Activated CD4-positive, alpha-beta T cell treated with anti-CD3 and anti-CD28 coated beads for 48 hours (primary cell): ENCODE measurements around the gene INPPL1.

Experiments
- DNase-seq: peaks from one replicate; pipeline ENCODE4 v3.0.0-alpha.2; 2020

The INPPL1 gene

DNA sequence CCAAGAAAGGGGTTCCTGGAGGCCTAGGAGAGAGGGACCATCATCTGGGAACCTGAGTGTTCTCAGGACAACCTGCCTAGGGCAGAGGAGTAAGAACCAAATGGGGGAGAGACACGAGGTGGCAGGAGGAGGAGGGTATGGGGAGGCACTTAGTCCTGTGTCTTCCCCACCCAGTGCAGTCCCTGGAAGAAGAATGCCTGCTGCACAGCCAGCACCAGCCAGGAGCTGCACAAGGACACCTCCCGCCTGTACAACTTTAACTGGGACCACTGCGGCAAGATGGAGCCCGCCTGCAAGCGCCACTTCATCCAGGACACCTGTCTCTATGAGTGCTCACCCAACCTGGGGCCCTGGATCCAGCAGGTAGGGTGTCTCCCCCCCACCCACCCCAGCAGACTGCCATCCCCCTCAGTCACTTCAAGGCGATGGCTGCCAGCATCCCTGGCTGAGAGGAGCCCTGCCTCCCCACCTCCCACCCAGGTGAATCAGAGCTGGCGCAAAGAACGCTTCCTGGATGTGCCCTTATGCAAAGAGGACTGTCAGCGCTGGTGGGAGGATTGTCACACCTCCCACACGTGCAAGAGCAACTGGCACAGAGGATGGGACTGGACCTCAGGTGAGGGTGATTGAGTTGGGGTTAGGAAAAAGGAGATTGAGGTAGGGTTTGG is 3.7 kb upstream of the INPPL1 start:
- DNase-seq, result no peak

DNA sequence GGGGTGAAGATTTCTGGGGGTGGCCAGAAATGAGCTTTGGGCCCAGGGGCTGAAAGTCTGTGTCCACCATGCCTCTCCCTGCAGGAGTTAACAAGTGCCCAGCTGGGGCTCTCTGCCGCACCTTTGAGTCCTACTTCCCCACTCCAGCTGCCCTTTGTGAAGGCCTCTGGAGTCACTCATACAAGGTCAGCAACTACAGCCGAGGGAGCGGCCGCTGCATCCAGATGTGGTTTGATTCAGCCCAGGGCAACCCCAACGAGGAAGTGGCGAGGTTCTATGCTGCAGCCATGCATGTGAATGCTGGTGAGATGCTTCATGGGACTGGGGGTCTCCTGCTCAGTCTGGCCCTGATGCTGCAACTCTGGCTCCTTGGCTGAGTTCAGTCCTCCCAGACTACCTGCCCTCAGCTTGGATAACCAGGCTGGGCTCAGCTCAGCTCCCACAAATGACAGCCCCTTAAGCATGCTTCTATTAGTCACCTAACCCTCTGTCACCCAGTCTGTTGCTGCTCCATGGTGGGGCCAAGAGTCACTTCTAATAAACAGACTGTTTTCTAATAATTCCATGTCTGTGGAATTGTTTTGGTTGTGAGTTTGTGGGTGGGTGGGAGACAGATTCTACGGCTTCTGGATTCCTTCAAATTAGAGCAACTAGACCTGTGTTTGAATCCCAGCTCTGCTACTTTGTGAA is 3.0 kb upstream of the INPPL1 start:
- DNase-seq, result no peak

DNA sequence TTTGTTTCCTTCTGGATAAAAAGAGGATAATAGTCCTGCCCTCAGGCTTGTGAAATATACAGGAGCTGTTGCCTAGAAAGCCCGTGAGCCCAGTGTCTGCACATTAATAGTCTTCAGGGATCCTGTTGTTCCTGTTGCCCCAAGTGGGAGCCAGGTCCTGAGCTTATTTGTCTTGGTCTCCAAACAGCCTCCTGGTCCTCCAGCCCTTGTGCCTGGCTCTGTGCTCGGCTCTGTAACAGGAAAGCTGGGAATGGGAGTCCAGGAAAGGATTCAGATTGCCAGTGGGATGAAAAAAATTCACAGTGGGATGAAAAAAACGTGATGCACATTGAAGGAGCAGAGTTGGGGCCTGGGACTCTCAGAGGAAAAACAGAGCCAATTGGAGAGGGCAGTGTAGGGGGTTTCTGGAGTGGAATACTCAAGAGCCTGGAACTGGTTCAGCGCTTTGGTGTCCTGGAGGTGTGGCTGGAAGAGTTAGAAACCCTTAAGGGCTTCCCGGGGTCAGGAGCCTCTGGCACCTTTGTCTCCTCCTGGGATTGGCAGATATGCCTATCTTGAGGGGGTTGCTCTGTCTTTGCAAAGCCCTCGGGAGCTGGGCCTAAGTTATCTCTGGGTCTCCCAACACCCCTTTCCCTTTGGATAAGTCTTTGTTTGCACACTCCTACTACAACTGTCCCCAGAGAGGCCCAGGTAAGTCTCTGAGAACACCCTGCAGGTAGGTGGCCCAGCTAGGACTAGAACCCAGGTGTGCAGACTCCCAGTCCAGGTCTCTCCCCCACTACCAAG is 2.3 kb upstream of the INPPL1 start:
- no peak for DNase-seq

DNA sequence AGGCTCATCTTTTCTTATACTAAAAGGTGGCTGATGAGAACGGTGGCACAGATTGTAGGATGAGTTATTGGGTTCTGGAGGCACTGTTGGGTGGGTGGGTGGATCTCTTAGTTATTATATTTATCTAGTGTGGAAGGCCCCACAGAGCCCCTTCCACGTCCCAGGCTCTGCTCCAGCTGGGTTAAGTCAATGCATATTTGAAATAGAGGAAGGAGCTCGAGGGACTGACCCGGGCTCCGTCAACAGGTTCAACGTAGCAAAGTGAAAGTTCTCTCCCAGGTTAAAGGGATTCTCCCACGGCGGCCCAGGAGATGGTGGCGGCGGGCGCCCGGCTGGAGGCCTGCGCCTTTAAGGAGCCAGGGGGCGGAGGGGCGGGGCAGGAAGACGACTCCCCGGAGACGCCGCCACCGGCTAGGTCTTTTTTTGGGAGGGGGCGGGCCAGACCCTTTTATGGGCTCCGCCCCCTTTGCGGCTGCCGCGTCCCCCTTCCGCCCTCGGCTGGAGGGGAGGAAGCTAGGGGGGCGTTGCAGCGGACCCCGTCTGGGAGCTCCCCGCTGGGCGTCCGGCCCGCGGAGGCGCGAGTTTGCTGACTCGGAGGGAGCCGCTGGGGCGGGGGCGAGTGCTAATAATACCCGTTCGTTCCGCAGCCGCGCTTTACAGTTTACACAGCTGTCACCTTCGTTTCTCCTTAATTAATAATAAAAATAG is 1.5 kb upstream of the INPPL1 start:
- peak; percentile 95 for DNase-seq

DNA sequence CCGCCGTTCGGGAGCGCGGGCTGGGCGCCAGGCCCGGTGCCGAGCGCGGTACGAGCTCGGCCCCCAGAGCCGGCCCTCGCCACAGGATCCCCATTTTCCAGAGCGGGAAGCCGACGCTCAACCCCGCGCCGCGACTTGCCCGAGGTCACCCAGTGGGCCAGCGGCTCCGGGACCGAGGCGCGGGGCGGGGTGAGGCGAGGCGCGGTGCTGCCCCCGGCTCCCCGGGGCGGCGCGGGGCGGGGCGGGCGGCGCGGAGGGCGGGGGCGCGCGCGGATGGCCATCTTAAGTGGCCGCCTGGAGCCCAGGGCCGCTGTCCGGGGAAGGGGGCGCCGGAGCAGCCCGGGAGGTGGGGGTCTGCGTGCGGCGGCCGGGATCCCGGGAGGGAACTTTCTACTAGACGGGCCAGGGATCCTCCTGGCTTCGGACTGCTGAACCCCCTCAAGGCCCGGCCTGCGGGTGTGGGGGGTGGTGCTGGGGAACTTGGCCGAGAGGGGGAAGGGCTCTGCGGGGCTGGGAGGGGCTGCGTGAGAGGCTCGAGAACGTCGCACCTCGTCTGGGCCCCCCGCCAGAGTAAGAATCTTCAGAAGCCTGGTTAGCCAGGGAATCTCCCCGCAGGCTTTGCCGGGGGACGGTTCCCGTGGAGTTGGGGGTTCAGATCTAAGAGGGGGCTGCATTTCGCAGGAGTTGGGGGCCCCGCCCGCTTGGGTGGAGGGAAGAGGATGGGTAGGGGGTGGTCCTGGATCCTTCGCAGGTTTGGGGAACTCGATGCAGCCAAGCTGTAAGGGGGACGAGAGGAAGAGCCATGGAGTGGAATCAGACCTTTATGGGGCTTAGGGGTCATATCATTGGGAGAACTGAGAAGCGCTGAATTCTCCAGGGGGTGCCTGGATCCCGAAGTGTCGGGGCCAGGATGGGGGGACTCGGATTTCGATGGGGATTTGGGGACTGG is 678 bp upstream of the INPPL1 start:
- peak; percentile 68 for DNase-seq

DNA sequence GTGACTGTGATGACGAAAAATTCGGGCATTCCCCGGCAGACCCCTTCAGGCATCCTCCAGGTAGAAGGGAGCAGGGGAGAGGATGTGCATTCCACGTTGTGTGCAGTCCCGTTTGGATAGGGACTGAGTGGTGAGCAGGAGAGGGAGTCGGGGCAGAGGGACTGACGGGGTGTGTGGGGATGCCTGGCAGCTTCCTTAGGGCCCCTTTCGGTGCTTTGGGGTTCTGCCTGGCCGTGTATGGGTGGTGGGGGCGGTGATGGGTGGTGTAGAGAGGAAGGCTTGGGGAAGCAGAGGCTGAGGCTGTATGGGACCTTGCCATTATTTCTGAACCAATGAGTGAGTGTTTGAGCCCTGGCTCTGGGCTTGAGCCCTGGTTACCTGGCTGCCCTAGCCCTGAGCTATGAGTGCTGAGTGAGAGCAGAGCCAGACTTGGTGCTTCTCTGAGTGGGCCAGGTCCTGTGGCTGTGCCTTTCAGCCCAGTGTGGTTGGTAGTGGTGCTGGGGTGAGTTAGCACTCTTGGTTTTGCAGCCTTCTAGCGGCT is 914 bp downstream of the INPPL1 start:
- DNase-seq, result peak; percentile 54

DNA sequence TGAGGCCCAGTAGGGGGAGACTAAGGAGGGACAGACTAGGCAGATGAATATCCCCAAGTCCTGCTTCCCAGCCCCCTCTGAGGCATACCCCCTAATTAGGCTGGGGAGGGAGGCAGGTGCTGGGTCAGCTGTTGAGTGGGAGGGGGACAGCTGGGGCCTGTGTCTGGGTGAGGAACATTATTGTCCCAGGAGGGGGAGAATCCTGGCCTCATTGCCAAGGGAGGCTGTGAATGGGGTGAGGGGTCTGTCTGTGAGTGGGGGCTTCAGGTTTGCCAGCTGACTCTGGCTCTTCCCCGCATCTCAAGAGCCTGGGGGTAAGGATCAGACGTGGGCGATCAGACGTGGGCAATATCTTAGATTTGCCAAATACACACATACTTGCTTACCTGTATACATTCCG is 2.1 kb downstream of the INPPL1 start:
- no peak for DNase-seq

DNA sequence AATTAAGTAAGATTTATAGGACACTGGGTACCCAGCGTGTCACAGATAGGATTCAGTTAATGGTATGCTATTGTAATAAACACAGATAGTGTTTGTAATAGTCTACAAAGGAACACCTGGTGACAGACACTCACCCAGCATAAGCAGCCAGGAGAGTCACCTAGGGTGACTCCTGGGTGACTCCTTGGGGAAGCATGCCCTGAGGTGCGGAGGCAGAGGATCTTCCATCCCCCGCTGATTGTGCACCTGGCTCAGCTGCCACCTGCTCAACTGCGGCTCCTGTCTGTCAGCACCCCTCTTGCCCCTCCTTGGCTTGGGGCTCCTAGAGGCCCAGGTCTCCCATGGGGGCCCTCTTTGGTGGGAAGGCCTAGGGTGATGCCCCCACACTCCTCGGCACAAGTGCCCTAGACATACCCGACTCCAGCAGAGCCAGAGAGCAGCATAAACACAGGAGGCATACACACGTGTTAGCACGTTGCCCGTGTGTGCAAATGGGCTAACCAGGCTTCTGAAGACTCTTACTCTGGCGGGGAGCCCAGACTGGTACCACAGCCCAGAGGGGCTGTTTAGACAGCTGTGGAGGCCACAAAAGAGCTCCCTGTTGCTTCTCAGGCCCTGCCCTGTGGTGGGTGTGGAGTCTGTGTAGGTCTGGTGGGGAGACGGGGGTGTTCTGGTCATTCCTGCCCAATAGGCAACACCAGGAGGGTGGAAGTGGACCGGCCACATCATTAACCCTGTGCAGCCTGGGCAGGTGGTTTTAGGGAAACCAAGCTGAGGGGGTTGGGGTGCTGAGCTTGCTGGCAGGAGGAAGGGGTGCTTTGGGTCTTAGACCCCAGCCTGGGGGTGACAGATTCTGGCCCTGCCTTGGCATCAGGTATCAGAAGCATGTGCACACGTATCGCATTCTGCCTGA is 3.0 kb downstream of the INPPL1 start:
- no peak for DNase-seq

DNA sequence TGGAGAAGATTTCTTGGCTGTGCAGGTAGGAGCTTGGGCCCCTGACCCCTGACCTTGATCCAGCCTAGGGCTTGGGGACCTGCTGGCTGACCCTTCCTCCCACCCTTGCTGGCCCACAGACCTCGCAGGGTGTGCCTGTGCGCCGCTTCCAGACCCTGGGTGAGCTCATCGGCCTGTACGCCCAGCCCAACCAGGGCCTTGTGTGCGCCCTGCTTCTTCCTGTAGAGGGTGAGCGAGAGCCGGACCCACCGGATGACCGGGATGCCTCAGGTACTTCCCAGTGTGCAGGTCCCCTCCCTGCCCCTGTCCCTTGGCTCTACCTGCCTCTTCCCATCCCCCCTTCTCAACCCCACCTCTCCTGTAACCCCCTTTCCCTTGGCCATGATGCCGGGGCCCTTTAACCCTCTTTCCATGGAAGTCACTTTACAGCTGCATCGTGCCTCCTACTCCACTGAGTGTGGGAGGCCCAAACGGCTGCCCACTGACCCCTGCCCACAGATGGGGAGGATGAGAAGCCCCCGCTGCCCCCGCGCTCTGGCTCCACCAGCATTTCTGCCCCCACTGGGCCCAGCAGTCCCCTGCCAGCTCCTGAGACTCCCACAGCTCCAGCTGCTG is 3.8 kb downstream of the INPPL1 start:
- no peak for DNase-seq

DNA sequence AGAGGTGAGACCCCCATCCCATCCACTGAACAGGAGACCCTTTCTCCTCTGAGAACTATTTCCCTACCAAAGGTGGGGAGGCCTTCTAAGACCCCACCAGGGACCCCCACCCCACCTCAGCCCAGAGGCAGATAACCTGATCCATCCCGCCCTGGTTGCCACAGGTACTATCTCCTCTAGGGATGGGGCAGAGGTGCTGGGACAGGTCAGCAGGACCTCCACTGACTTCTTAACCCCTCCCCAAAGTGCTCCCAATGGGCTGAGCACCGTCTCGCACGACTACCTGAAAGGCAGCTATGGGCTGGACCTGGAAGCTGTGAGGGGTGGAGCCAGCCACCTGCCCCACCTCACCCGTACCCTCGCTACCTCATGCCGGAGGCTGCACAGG is 4.3 kb downstream of the INPPL1 start:
- no peak for DNase-seq

DNA sequence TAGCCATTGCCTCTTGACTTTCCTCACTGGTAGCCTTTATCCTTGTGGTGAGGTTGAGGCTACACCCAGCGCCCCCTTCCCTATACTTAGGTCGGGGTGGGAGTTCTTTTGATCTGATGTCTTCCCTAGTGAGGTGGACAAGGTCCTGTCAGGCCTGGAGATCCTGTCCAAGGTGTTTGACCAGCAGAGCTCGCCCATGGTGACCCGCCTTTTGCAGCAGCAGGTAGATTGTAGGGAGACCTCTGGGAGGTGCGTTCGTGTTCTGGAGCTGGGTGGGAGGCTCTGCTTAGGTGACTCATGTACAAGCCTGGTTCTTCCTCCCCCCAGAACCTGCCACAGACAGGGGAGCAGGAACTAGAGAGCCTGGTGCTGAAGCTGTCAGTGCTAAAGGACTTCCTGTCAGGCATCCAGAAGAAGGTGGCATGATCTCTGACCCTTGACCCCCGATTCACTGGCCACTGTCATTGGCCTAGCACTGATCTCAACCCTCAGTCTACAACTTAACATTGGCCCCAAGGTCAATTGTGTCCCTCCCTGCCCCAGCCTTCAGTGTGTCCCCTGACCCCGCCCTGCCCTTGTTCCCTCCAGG is 4.9 kb downstream of the INPPL1 start:
- DNase-seq, result no peak

DNA sequence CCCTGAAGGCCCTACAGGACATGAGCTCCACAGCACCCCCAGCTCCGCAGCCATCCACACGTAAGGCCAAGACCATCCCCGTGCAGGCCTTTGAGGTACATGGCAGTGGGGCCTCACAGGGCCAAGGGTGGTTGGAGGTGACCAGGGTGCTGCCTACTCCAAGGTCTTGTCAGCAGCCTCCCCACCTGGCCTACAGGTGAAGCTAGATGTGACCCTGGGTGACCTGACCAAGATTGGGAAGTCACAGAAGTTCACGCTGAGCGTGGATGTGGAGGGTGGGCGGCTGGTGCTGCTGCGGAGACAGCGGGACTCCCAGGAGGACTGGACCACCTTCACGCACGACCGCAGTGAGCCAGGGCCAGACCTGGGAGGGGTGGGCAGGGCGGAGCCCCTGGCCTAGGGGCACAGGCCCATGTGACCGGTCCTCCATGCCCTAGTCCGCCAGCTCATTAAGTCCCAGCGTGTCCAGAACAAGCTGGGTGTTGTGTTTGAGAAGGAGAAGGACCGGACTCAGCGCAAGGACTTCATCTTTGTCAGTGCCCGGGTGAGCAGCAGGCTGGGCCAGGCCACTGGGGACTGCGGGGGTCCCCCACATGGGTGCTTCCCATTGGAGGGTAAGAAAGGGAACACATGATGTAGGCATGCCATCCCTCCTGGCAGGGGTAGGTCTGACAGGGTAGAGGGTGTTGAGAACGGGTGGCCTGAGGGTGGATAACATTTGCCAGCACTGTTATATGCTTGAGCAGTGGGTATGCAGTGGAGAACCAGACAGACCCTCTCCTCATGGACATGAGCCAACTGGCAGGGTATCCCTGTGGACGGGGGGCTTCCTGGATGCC is 5.6 kb downstream of the INPPL1 start:
- DNase-seq, result no peak

DNA sequence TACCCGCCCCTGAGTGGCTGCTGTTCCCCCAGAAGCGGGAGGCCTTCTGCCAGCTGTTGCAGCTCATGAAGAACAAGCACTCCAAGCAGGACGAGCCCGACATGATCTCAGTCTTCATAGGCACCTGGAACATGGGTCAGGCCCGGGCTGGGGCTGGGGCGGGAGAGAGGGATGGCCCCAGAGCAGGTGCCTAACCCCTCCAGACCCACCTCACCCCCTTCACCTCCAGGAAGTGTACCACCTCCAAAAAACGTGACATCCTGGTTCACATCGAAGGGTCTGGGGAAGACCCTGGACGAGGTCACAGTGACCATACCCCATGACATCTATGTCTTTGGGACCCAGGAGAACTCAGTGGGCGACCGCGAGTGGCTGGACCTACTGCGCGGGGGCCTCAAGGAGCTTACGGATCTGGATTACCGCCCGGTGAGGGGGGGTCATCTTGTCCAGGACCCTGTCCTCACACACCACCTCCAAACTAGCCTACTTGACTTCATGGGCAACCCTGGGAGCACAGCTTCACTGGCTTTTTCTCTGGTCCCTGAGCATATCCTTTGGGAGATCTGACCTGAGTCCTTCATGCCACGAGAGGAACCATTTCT is 6.3 kb downstream of the INPPL1 start:
- no peak for DNase-seq

DNA sequence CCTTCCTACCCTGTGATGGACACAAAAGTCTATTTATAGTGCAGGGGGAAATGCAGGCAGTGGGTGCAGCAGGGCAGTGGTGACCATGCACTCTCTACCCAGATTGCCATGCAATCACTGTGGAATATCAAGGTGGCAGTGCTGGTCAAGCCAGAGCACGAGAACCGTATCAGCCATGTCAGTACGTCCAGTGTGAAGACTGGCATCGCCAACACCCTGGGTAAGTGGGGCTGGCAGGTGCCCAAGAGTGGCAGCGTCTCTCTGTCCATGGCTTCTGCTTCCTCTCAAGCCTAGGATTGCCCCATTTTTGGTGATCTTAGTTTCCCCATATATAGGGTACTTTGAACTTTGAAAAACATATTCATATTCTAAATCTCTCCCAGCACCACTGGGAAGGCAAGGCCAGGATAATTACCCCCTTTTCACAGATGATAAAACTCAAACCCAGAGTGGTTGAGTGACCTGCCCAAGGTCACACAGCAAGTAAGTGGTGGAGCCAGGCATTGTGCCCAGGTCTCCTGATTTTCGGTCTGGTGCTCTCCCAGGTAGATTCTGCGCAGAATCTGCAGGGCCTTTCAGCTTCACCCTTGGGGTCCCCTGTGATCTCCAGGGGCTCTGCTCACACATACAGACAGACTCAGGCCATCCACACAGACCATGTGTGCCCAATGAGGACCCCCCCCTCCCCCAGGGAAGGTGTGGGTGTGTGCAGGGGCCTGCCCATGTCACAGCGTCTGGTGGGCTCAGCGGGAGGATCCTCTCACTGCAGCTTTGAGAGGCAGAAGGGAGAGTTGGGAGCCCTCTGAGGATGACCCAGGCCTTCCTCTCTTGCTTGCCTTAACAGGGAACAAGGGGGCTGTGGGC is 7.1 kb downstream of the INPPL1 start:
- no peak for DNase-seq

DNA sequence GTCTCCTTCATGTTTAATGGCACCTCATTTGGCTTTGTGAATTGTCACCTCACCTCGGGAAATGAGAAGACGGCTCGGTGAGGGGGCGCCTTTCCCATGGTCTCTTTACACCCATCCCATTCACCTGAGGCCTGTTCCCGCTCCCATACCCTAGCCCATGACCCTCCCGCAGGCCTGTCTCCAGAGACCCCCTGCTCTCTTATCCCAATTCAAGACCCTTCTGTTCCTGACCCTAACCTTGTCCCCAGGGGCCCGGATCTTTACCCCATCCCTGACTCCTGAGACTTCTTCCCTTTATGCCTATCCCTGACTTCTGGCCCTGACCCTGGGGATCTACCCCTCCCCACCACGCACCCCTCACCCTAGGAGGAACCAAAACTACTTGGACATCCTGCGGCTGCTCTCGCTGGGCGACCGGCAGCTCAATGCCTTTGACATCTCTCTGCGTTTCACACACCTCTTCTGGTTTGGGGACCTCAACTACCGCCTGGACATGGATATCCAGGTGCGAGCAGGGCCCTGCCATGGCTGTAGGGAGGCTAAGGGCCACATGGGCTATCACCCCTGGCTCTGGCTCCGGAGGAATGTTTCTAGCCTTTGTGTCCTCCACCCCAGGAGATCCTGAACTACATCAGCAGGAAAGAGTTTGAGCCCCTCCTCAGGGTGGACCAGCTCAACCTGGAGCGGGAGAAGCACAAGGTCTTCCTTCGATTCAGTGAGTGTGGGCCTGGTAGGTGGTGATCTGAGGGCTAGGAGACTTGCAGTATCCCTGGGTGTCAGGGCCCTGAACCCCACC is 7.9 kb downstream of the INPPL1 start:
- DNase-seq, result no peak

DNA sequence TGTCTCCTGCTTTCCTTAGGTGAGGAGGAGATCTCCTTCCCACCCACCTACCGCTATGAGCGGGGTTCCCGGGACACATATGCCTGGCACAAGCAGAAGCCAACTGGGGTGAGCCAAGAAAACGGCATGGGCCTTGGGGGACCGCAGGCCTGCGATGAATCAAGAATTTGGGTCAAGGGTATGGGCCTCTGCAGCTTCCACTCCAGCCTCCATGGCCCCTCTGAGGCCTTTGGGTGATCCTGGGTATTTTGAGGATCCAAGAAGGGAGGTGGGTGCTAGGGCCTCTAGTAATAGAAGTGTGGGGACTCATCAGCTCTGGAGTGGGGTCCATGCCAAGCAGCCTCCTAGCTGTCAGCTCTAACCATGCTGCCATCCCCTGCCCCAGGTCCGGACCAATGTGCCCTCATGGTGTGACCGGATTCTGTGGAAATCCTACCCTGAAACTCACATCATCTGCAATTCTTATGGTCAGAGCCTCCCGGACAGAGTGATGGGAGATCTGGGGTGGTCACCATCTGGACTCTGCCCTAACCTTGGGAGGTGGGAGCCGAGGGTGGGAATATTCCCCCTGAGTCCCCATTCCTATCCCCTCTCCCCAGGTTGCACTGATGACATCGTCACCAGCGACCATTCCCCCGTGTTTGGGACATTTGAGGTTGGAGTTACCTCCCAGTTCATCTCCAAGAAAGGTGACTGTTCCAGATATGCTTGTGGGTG is 8.6 kb downstream of the INPPL1 start:
- no peak for DNase-seq
